Mononuclear cell (primary cell): ENCODE results near the gene CCDC120. TPM values are rescaled to one million over a fixed set of nuclear protein-coding genes. Genes with fewer than 3 reads are reported as not detected.

Source experiments
- H3K27me3 ChIP-seq: 2 replicates; pipeline ENCODE4 v1.6.0; 2011; ENCODE audit warnings: low read length, control low read depth; ENCODE audit not compliant: insufficient read depth
- H3K4me1 ChIP-seq: 2 replicates; pipeline ENCODE4 v1.5.1; 2011; ENCODE audit warnings: mild to moderate bottlenecking, low read length, control low read depth; ENCODE audit not compliant: insufficient read depth
- H3K4me3 ChIP-seq: 2 replicates; pipeline ENCODE4 v1.5.1; 2011; ENCODE audit warnings: mild to moderate bottlenecking, low read length, moderate library complexity
- H3K9me3 ChIP-seq: 2 replicates; pipeline ENCODE4 v1.5.1; 2011; ENCODE audit warnings: low read depth, mild to moderate bottlenecking, control low read depth, low read length
- total RNA-seq: library from RNA; depleted of rRNA; stranded (reverse); fragments of >200 nt; gene quantifications from one replicate; pipeline ENCODE4 v1.2.3, GENCODE V29; 2012

CCDC120 gene
- total RNA-seq, 1 donor: 2.9 TPM

- Histone ChIP-seq H3K4me3 (peak overlapping the region; percentile 38), H3K27me3 (no peaks in the 10 kb centered on the region), H3K9me3 (no peaks in the 10 kb centered on the region), H3K4me1 (peaks cover 8% of the 10 kb centered on the region)
Measured at GRCh38 chrX:49054073-49054762, 4.6 kb upstream of the CCDC120 start.

- Histone ChIP-seq H3K9me3 (no peaks in the 10 kb centered on the region), H3K4me3 (no peak overlapping the region), H3K27me3 (no peaks in the 10 kb centered on the region), H3K4me1 (peaks cover 5% of the 10 kb centered on the region)
Measured at GRCh38 chrX:49059201-49059600, 402 bp downstream of the CCDC120 start.

GRCh38 chrX:49059681-49060085 is 884 bp downstream of the CCDC120 start:
- no peak overlapping the region for H3K4me3 ChIP-seq
- peaks cover 1% of the 10 kb centered on the region for H3K4me1 ChIP-seq
- no peaks in the 10 kb centered on the region for H3K9me3 ChIP-seq
- no peaks in the 10 kb centered on the region for H3K27me3 ChIP-seq

- Histone ChIP-seq H3K27me3 (no peaks in the 10 kb centered on the region), H3K4me1 (no peaks in the 10 kb centered on the region), H3K9me3 (no peaks in the 10 kb centered on the region), H3K4me3 (no peak overlapping the region)
Measured at GRCh38 chrX:49060914-49061313, 2.1 kb downstream of the CCDC120 start.

- no peak overlapping the region for H3K4me3 ChIP-seq
- no peaks in the 10 kb centered on the region for H3K9me3 ChIP-seq
- H3K4me1 ChIP-seq: no peaks in the 10 kb centered on the region
- no peaks in the 10 kb centered on the region for H3K27me3 ChIP-seq
Measured at GRCh38 chrX:49061490-49061889, 2.7 kb downstream of the CCDC120 start.

GRCh38 chrX:49061916-49062315 is 3.1 kb downstream of the CCDC120 start:
- Histone ChIP-seq H3K27me3 (no peaks in the 10 kb centered on the region), H3K4me3 (no peak overlapping the region), H3K9me3 (no peaks in the 10 kb centered on the region), H3K4me1 (no peaks in the 10 kb centered on the region)

GRCh38 chrX:49063715-49064114 is 4.9 kb downstream of the CCDC120 start:
- H3K4me1 ChIP-seq: no peaks in the 10 kb centered on the region
- H3K27me3 ChIP-seq: no peaks in the 10 kb centered on the region
- H3K4me3 ChIP-seq: no peak overlapping the region
- no peaks in the 10 kb centered on the region for H3K9me3 ChIP-seq

GRCh38 chrX:49064303-49064702 is 5.5 kb downstream of the CCDC120 start:
- H3K4me3 ChIP-seq: no peak overlapping the region
- H3K4me1 ChIP-seq: no peaks in the 10 kb centered on the region
- no peaks in the 10 kb centered on the region for H3K27me3 ChIP-seq
- no peaks in the 10 kb centered on the region for H3K9me3 ChIP-seq

- Histone ChIP-seq H3K9me3 (no peaks in the 10 kb centered on the region), H3K4me1 (no peaks in the 10 kb centered on the region), H3K27me3 (no peaks in the 10 kb centered on the region), H3K4me3 (no peak overlapping the region)
Measured at GRCh38 chrX:49064735-49065134, 5.9 kb downstream of the CCDC120 start.

- H3K4me1 ChIP-seq: no peaks in the 10 kb centered on the region
Measured at GRCh38 chrX:49066278-49066677, 7.5 kb downstream of the CCDC120 start.

GRCh38 chrX:49066690-49067089 is 7.9 kb downstream of the CCDC120 start:
- H3K9me3 ChIP-seq: no peaks in the 10 kb centered on the region
- no peaks in the 10 kb centered on the region for H3K27me3 ChIP-seq
- no peak overlapping the region for H3K4me3 ChIP-seq
- no peaks in the 10 kb centered on the region for H3K4me1 ChIP-seq

More at GRCh38 chrX:49066278-49066677, 7.5 kb downstream of the CCDC120 start:
- Histone ChIP-seq H3K27me3 (no peaks in the 10 kb centered on the region), H3K9me3 (no peaks in the 10 kb centered on the region), H3K4me3 (no peak overlapping the region)

GRCh38 chrX:49067285-49068120 is 8.7 kb downstream of the CCDC120 start:
- Histone ChIP-seq H3K4me3 (no peak overlapping the region), H3K9me3 (no peaks in the 10 kb centered on the region), H3K27me3 (no peaks in the 10 kb centered on the region), H3K4me1 (no peaks in the 10 kb centered on the region)

GRCh38 chrX:49069038-49069437 is 10.2 kb downstream of the CCDC120 start:
- Histone ChIP-seq H3K4me3 (no peak overlapping the region), H3K27me3 (no peaks in the 10 kb centered on the region), H3K4me1 (peaks cover 6% of the 10 kb centered on the region), H3K9me3 (no peaks in the 10 kb centered on the region)

GRCh38 chrX:49070988-49071387 is 12.2 kb downstream of the CCDC120 start:
- Histone ChIP-seq H3K4me3 (no peak overlapping the region), H3K27me3 (no peaks in the 10 kb centered on the region), H3K4me1 (peaks cover 6% of the 10 kb centered on the region), H3K9me3 (no peaks in the 10 kb centered on the region)

- Histone ChIP-seq H3K27me3 (no peaks in the 10 kb centered on the region), H3K9me3 (no peaks in the 10 kb centered on the region), H3K4me3 (no peak overlapping the region), H3K4me1 (peaks cover 6% of the 10 kb centered on the region)
Measured at GRCh38 chrX:49071877-49072711, 13.3 kb downstream of the CCDC120 start.
